Right kidney (tissue), 1 donor: ENCODE data around the gene CD40LG.

Experiments used
- DNase-seq: peaks from one replicate; pipeline ENCODE4 v3.0.0-alpha.2; 2016

The CD40LG gene

DNA sequence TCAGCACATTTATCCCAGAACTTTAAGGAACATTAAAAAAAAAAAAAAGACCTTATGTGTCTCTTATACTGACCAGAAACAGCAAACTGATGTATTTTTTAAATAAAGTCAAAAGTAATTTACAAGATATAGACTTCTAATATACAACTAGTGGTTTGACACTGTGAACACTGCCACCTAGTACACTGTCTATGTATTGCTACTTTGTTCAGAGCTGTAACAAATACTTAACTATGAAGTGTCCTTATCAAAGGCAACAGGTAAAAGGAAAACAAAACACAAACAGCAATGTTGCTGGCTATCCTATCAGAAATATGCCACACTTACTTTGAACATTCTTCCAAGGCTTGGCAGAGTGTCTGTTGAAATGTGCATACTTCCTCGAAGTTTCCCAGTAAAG, 60.4 kb downstream of the CD40LG start:
- DNase-seq: no peak
